ENCODE measurements around the gene KLF5. TPM values are rescaled to one million over a fixed set of nuclear protein-coding genes. Genes with fewer than 3 reads are reported as not detected.

Gene KLF5
- total RNA-seq, 4 donors from 2014 or later: 26.4 to 109 (median 85.4) TPM

- peak overlapping the region in 3 of 4 donors; percentile 77 to 93 (median 90) for H3K4me3 ChIP-seq
- DNase-seq (ENCODE audit: low spot score in 2 of 2): no peak
- H3K27me3 ChIP-seq: no peaks in the 10 kb centered on the region
- TF ChIP-seq EP300 (IDR thresholded peaks at IDR 0.05) (no peak), CTCF (IDR thresholded peaks at IDR 0.05) (no peak), POLR2A (IDR thresholded peaks at IDR 0.05) (no peak)
- WGBS, 2 donors: 80 to 84% methylated on average over 9 of the region's 9 CpGs
- H3K27ac ChIP-seq: peak overlapping the region in 2 of 4 donors; percentile 41 to 88
- H3K9me3 ChIP-seq: no peaks in the 10 kb centered on the region
- H3K36me3 ChIP-seq: peaks cover 0 to 3% (median 0%) of the 10 kb centered on the region in 3 donors
- H3K4me1 ChIP-seq: peaks cover 0 to 17% (median 3%) of the 10 kb centered on the region in 4 donors
Observed at GRCh38 chr13:73061876-73062275, 3.1 kb downstream of the KLF5 start.

- Histone ChIP-seq H3K4me1 (peaks cover 0 to 17% (median 3%) of the 10 kb centered on the region in 4 donors), H3K27ac (peak overlapping the region in 2 of 4 donors; percentile 41 to 88), H3K27me3 (no peaks in the 10 kb centered on the region), H3K36me3 (peaks cover 0 to 3% (median 0%) of the 10 kb centered on the region in 3 donors), H3K4me3 (peak overlapping the region; percentile 4 to 93 (median 84)), H3K9me3 (no peaks in the 10 kb centered on the region)
- TF ChIP-seq EP300 (IDR thresholded peaks at IDR 0.05): no peak
- no peak for TF ChIP-seq CTCF (IDR thresholded peaks at IDR 0.05)
- TF ChIP-seq POLR2A (IDR thresholded peaks at IDR 0.05): no peak
- 88 to 90% methylated on average over 13 of the region's 13 CpGs for WGBS, 2 donors
- no peak for DNase-seq (ENCODE audit: low spot score in 2 of 2)
Observed at GRCh38 chr13:73062468-73062867, 3.7 kb downstream of the KLF5 start.

GRCh38 chr13:73063166-73063565 is 4.4 kb downstream of the KLF5 start:
- Histone ChIP-seq H3K9me3 (no peaks in the 10 kb centered on the region), H3K4me1 (peaks cover 0 to 12% (median under 1%) of the 10 kb centered on the region in 4 donors), H3K27me3 (no peaks in the 10 kb centered on the region), H3K36me3 (peaks cover 0 to 3% (median 0%) of the 10 kb centered on the region in 3 donors), H3K4me3 (peak overlapping the region in 2 of 4 donors; percentile 16 to 93), H3K27ac (peak overlapping the region in 1 of 4 donors; percentile 22)
- TF ChIP-seq EP300 (IDR thresholded peaks at IDR 0.05) (no peak), POLR2A (IDR thresholded peaks at IDR 0.05) (no peak), CTCF (IDR thresholded peaks at IDR 0.05) (no peak)
- no peak for DNase-seq (ENCODE audit: low spot score in 2 of 2)
- 70 to 75% methylated on average over 3 of the region's 3 CpGs for WGBS, 2 donors

GRCh38 chr13:73065036-73065435 is 6.2 kb downstream of the KLF5 start:
- H3K36me3 ChIP-seq: peaks cover 0 to 3% (median 0%) of the 10 kb centered on the region in 3 donors
- 47 to 50% methylated on average over 2 of the region's 2 CpGs for WGBS, 2 donors
- H3K27ac ChIP-seq: no peak overlapping the region
- peak overlapping the region in 1 of 4 donors; percentile 93 for H3K4me3 ChIP-seq
- no peak for DNase-seq (ENCODE audit: low spot score in 2 of 2)
- peaks cover 0 to 10% (median 0%) of the 10 kb centered on the region in 4 donors for H3K4me1 ChIP-seq
- TF ChIP-seq POLR2A (IDR thresholded peaks at IDR 0.05): no peak
- no peak for TF ChIP-seq CTCF (IDR thresholded peaks at IDR 0.05)
- TF ChIP-seq EP300 (IDR thresholded peaks at IDR 0.05): no peak
- H3K27me3 ChIP-seq: no peaks in the 10 kb centered on the region
- H3K9me3 ChIP-seq: no peaks in the 10 kb centered on the region

GRCh38 chr13:73065665-73066340 is 7.0 kb downstream of the KLF5 start:
- H3K36me3 ChIP-seq: peaks cover 0 to 3% (median 0%) of the 10 kb centered on the region in 3 donors
- no peak for DNase-seq (ENCODE audit: low spot score in 2 of 2)
- no peak overlapping the region for H3K27ac ChIP-seq
- WGBS, 2 donors: 69 to 78% methylated on average over 7 of the region's 7 CpGs
- peaks cover 0 to 6% (median 0%) of the 10 kb centered on the region in 4 donors for H3K4me1 ChIP-seq
- H3K9me3 ChIP-seq: no peaks in the 10 kb centered on the region
- TF ChIP-seq EP300 (IDR thresholded peaks at IDR 0.05) (no peak), POLR2A (IDR thresholded peaks at IDR 0.05) (no peak), CTCF (IDR thresholded peaks at IDR 0.05) (no peak)
- peak overlapping the region in 1 of 4 donors; percentile 93 for H3K4me3 ChIP-seq
- H3K27me3 ChIP-seq: no peaks in the 10 kb centered on the region

All from tibial nerve (tissue), 4 donors.